GM18951 (cell line): Measurements from ENCODE around the gene LPAR1.

Experiments
- POLR2A ChIP-seq: IDR thresholded peaks from 4 replicates; pipeline ENCODE4 v1.6.1; 2011; ENCODE audit warnings: mild to moderate bottlenecking; ENCODE audit not compliant: insufficient read length, insufficient read depth; ENCODE audit errors: extremely low read depth
- in situ Hi-C: fragments of 300-500 bp; cut with MboI; formaldehyde crosslinking; loops from one replicate; pipeline ENCODE4 v1.12.0; 2022; ENCODE audit warnings: low sequenced_read_pairs, mixed read lengths, inconsistent platforms; ENCODE audit not compliant: unreplicated experiment

LPAR1 gene

GRCh38 chr9:110950041-110950645 is 88.1 kb downstream of the LPAR1 start:
- in situ Hi-C loops = no loop called here
- TF ChIP-seq POLR2A = no peak

- in situ Hi-C loops = no loop called here
- TF ChIP-seq POLR2A = no peak
Measured at GRCh38 chr9:110949081-110949480, 89.2 kb downstream of the LPAR1 start.

DNA sequence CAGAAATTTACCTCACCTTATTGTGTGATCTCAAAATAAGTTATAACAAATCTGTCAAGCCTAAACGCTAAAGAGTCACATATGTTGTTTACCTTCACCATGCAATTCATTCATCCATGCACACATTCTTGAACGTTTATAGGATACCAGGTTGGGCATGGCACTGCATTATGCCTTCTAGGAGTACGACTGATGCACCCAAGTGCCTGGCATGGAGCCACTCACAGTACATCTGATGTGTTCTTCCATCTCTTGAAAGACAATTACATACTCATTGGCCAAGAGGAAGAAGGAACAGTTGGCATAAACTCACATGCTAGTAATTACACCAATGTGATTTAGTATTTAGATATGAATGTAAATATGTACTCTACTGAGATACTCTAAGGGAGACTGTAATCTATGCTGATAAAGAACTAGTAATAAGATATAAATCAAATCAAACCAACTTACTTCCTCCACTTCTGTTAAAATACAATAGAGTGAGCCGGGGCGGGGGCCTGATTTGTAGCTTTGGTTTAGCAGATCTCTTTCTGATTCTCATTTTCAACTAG is 90.7 kb downstream of the LPAR1 start:
- TF ChIP-seq POLR2A = no peak
- in situ Hi-C loops = no loop called here

GRCh38 chr9:110942522-110942921 is 95.7 kb downstream of the LPAR1 start:
- TF ChIP-seq POLR2A = no peak
- in situ Hi-C loops = no loop called here

DNA sequence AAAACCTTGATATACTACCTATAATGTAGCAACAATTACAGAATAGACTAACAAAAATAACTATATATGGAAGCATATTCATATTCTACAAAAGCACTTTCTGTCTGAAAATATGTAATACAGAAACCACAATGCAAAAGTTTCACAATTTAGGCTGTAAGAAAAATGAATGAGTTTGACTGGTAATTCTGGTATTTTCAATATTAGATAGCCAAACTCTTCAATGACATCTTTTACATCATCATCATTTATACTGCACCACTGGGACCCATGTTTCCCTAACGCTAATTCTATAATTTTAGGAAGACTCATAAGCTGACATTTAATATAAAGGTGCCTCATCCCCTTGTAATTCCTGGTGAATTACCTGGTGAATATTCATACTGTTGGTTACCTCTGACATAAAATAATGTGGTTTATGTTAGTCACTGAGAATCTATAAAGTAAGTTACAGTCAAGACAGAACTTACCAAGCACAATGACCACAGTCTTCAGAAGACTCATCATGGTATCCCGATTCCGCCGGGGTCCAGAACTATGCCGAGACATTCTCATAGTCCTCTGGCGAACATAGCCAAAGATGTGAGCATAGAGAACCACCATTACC is 97.2 kb downstream of the LPAR1 start:
- in situ Hi-C loops = no loop called here
- no peak for TF ChIP-seq POLR2A

GRCh38 chr9:110939573-110939972 is 98.7 kb downstream of the LPAR1 start:
- TF ChIP-seq POLR2A = no peak
- in situ Hi-C loops = no loop called here

DNA sequence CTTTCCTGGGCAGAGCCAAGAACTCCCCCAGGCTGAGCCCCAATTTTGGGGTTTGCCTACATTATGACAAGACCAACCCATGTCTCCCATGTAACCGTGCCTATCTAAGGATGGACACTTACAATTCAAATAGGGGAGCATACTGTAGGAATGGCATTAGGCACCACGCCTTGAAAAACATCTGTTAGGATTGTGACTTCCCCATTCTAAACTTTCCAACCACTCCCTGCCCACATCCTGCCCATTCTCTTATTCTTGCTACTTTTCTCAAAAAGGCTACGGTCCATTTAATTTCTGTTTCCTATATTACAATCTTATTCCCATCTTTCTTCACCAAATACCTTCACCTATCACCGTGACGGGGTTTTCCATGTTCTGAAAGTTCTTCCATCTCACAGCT is 99.2 kb downstream of the LPAR1 start:
- no peak for TF ChIP-seq POLR2A
- in situ Hi-C loops = no loop called here

DNA sequence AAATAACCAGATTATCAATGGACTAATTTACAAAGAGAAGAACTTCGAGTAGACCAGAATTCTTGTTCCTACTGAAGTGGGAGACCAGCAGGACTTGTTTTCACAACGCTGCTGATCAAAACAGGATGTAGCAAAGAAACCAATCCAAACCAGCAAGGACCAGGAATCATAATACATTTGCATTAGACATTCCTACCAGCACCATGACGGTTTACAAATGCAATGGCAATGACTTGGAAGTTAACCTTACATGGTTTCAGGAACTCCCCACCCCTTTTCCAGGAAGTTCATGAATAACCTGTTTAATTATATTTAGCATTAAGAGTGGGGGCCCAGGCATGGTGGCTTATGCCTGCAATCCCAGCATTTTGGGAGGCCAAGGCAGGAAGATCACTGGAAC is 100.0 kb downstream of the LPAR1 start:
- in situ Hi-C loops = no loop called here
- no peak for TF ChIP-seq POLR2A

GRCh38 chr9:110936719-110937452 is 101.4 kb downstream of the LPAR1 start:
- TF ChIP-seq POLR2A = no peak
- in situ Hi-C loops = no loop called here

DNA sequence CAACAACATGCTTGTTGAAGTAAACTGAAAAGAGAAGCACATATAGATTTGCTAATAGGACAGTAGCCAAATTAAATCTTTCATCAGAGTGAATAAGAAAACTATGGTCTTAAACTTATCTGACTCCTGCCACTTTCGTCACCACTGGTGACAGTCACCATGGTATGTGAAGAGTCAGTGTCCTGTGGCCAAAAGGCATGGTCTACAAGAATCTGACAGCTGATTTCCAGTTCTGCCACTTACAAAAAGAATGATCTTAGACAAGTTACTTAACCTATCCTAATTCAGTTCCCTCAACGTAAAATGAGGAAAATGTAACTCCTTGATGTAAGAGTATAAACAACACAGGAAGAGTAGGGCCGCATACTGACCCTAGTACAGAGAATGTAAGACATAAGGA is 102.0 kb downstream of the LPAR1 start:
- in situ Hi-C loops = no loop called here
- TF ChIP-seq POLR2A = no peak

- in situ Hi-C loops = no loop called here
- TF ChIP-seq POLR2A = no peak
Measured at GRCh38 chr9:110935829-110936228, 102.4 kb downstream of the LPAR1 start.

- in situ Hi-C loops = no loop called here
- no peak for TF ChIP-seq POLR2A
Measured at GRCh38 chr9:110933350-110934001, 104.8 kb downstream of the LPAR1 start.

GRCh38 chr9:110932863-110933262 is 105.4 kb downstream of the LPAR1 start:
- no peak for TF ChIP-seq POLR2A
- in situ Hi-C loops = no loop called here
